A549 treated with AZD2906 at 1 μM for 4 hours (cell line): Measurements from ENCODE around the gene FUZ. TPM values are rescaled to one million over a fixed set of nuclear protein-coding genes. Genes with fewer than 3 reads are reported as not detected.

Source experiments
- total RNA-seq: library from RNA; stranded (reverse); fragments of 200-300 nt; extraction: Qiagen RNA extraction; gene quantifications from 5 replicates; pipeline ENCODE4 v1.2.3, GENCODE V29; 2022

Gene FUZ
- 14.8 to 15.7 TPM (median 15.3 TPM) in 5 replicates for total RNA-seq

GRCh38 chr19:49812997-49813861 lies at the start of gene FUZ:
TSS of gene FUZ (minus strand) at chr19:49813292. CDS start at chr19:49813106, 186 bp downstream.

GRCh38 chr19:49850487-49851342 lies 37.6 kb upstream of the FUZ start, which contains the start of gene PTOV1:
TSS of gene PTOV1 (plus strand) at chr19:49851159.

DNA sequence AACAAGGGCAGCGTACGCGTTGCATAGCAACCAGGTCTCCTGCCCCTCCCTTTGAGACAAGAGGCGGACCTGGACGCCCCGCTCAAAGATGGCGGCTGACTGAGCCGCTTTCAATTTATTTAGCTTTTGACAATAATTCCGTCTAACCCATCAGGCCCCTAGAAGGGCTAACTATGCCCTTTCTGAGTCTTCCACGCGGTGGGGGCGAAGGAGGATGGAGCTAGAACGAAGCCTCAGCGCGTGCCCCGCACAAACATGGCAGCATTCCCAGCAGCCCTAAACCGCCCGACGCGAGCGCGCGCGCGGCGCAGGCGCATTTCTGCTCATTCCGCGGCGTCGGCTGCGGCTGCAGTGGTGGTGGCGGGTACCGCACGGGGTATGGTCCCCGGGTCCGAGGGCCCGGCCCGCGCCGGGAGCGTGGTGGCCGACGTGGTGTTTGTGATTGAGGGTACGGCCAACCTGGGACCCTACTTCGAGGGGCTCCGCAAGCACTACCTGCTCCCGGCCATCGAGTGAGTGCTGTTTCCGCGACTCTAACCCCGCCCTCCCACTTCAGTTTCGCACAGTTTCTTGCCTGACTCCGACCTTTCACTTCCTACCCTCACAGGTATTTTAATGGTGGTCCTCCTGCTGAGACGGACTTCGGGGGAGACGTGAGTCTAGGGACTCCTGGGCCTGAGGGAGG lies 5.0 kb upstream of the FUZ start, which contains the start of gene MED25:
TSS of gene MED25 (plus strand) at position 326 of the 685 bp plus-strand sequence. CDS start at position 379, 53 bp downstream.

DNA sequence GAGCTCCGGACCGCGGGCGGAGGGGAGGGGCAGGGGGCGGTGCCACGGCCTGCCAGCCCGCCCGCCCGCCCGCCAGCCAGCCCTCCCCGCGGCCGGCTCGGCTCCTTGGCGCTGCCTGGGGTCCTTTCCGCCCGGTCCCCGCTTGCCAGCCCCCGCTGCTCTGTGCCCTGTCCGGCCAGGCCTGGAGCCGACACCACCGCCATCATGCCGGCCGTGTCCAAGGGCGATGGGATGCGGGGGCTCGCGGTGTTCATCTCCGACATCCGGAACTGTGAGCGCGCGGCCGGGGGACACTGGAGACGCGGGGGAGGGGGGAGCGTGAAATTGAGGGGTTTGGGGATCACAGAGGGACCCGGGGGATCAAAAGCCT lies 46.2 kb downstream of the FUZ start, which contains the start of gene AP2A1:
TSS of gene AP2A1 (plus strand) at position 72 of the 370 bp plus-strand sequence. CDS start at position 205, 133 bp downstream.

GRCh38 chr19:49763230-49763629 lies 49.9 kb downstream of the FUZ start, which contains the start of gene TSKS:
TSS of gene TSKS (minus strand) at chr19:49763306. CDS start at chr19:49763247, 59 bp downstream.

Other genes starting within 250 kb of the FUZ start
- 87.6 to 112 TPM (median 109 TPM) in 5 replicates for gene NOSIP, start 232.7 kb downstream of the FUZ start, total RNA-seq
- gene PRRG2, start 232.0 kb downstream of the FUZ start, total RNA-seq, result 0.85 to 1.1 TPM (median 0.96 TPM) in 5 replicates
- gene PRR12, start 222.1 kb downstream of the FUZ start, total RNA-seq, result 31.0 to 38.2 TPM (median 37.4 TPM) in 5 replicates
- gene RRAS, start 173.1 kb downstream of the FUZ start, total RNA-seq, result 105 to 173 TPM (median 169 TPM) in 5 replicates
- gene SCAF1, start 171.1 kb downstream of the FUZ start, total RNA-seq, result 50.8 to 69.8 TPM (median 67.0 TPM) in 5 replicates
- gene IRF3, start 147.4 kb downstream of the FUZ start, total RNA-seq, result 83.6 to 102 TPM (median 97.5 TPM) in 5 replicates
- 57.1 to 73.6 TPM (median 72.4 TPM) in 5 replicates for gene BCL2L12, start 147.4 kb downstream of the FUZ start, total RNA-seq
- 403 to 431 TPM (median 410 TPM) in 5 replicates for gene PRMT1, start 136.0 kb downstream of the FUZ start, total RNA-seq
- 2.9 to 5.7 TPM (median 5.0 TPM) in 5 replicates for gene ADM5, start 123.7 kb downstream of the FUZ start, total RNA-seq
- gene CPT1C, start 122.2 kb downstream of the FUZ start, total RNA-seq, result 9.8 to 15.7 TPM (median 12.9 TPM) in 5 replicates
- gene TSKS, start 50.0 kb downstream of the FUZ start, total RNA-seq, result not detected in 5 replicates
- 45.0 to 59.7 TPM (median 55.3 TPM) in 5 replicates for gene AP2A1, start 46.3 kb downstream of the FUZ start, total RNA-seq
- 50.2 to 70.6 TPM (median 70.4 TPM) in 5 replicates for gene MED25, start 5.0 kb upstream of the FUZ start, total RNA-seq
- gene PTOV1, start 37.9 kb upstream of the FUZ start, total RNA-seq, result 105 to 154 TPM (median 149 TPM) in 5 replicates
- 34.8 to 51.2 TPM (median 47.0 TPM) in 5 replicates for gene PNKP, start 54.3 kb upstream of the FUZ start, total RNA-seq
- 68.1 to 118 TPM (median 112 TPM) in 5 replicates for gene AKT1S1, start 64.1 kb upstream of the FUZ start, total RNA-seq
- 19.9 to 22.5 TPM (median 21.7 TPM) in 5 replicates for gene TBC1D17, start 64.4 kb upstream of the FUZ start, total RNA-seq
- gene IL4I1, start 83.6 kb upstream of the FUZ start, total RNA-seq, result 0.74 to 0.86 TPM (median 0.79 TPM) in 5 replicates
- gene ATF5, start 115.9 kb upstream of the FUZ start, total RNA-seq, result 46.4 to 52.5 TPM (median 47.7 TPM) in 5 replicates
- gene NUP62, start 116.2 kb upstream of the FUZ start, total RNA-seq, result 75.7 to 88.4 TPM (median 84.1 TPM) in 5 replicates
- gene SIGLEC11, start 147.9 kb upstream of the FUZ start, total RNA-seq, result 0.09 to 0.17 TPM (median 0.09 TPM) in 5 replicates
- gene VRK3, start 212.1 kb upstream of the FUZ start, total RNA-seq, result 37.6 to 39.0 TPM (median 38.3 TPM) in 5 replicates
- 7.5 to 10.3 TPM (median 9.5 TPM) in 5 replicates for gene ZNF473, start 212.7 kb upstream of the FUZ start, total RNA-seq